GM12878 (cell line): Measurements from ENCODE around the gene CALHM1. TPM values are rescaled to one million over a fixed set of nuclear protein-coding genes. Genes with fewer than 3 reads are reported as not detected.

Source experiments
- BHLHE40 ChIP-seq, 2 experiments: fragments of 450-650 bp in 1 of 2; IDR thresholded peaks; 2 replicates each; pipeline ENCODE4 v1.6.1; 2011 to 2017; ENCODE audit warnings: low read depth in 2 of 2, borderline replicate concordance in 1 of 2, improper control_type of control experiment in 1 of 2, low read length in 1 of 2, mild to moderate bottlenecking in 1 of 2
- CHD4 ChIP-seq: fragments of 200-600 bp; sonication (generic); IDR thresholded peaks from 2 replicates; pipeline ENCODE4 v1.6.1; 2016; ENCODE audit warnings: mild to moderate bottlenecking
- HDAC2 ChIP-seq: fragments of 200-600 bp; sonication (generic); IDR thresholded peaks from 2 replicates; pipeline ENCODE4 v1.6.1; 2017
- NR2C2 ChIP-seq: IDR thresholded peaks from 2 replicates; pipeline ENCODE4 v1.6.1; 2011; ENCODE audit warnings: borderline replicate concordance, low read depth; ENCODE audit not compliant: control insufficient read depth, insufficient read length
- PAX8 ChIP-seq: fragments of 450-650 bp; IDR thresholded peaks from 2 replicates; pipeline ENCODE4 v1.6.1; 2017; ENCODE audit warnings: mild to moderate bottlenecking, moderate library complexity
- POLR2AphosphoS2 ChIP-seq: IDR thresholded peaks from 2 replicates; pipeline ENCODE4 v1.6.1; 2011; ENCODE audit warnings: low read depth, mild to moderate bottlenecking, low read length, improper control_type of control experiment, moderate library complexity
- RFX5 ChIP-seq: IDR thresholded peaks from 2 replicates; pipeline ENCODE4 v1.6.1; 2011; ENCODE audit warnings: low read depth, low read length, improper control_type of control experiment
- SIX5 ChIP-seq: IDR thresholded peaks from 2 replicates; pipeline ENCODE4 v1.6.1; 2011; ENCODE audit warnings: mild to moderate bottlenecking, low read depth, low read length, moderate library complexity; ENCODE audit not compliant: severe bottlenecking
- STAT3 ChIP-seq: IDR thresholded peaks from 2 replicates; pipeline ENCODE4 v1.6.1; 2011; ENCODE audit warnings: low read depth, low read length, improper control_type of control experiment
- TCF3 ChIP-seq: IDR thresholded peaks from 2 replicates; pipeline ENCODE4 v1.6.1; 2012; ENCODE audit warnings: low read depth, mild to moderate bottlenecking, low read length, borderline replicate concordance; ENCODE audit not compliant: insufficient read depth
- TCF7 ChIP-seq: IDR thresholded peaks from 2 replicates; pipeline ENCODE4 v1.6.1; 2014; ENCODE audit warnings: antibody characterized with exemption, borderline replicate concordance
- ZBED1 ChIP-seq: IDR thresholded peaks from 2 replicates; pipeline ENCODE4 v1.6.1; 2016; ENCODE audit warnings: borderline replicate concordance
- ZNF207 ChIP-seq: fragments of 450-650 bp; IDR thresholded peaks from 2 replicates; pipeline ENCODE4 v1.6.1; 2014; ENCODE audit warnings: antibody characterized with exemption, mild to moderate bottlenecking, borderline replicate concordance
- ZNF24 ChIP-seq: fragments of 450-650 bp; IDR thresholded peaks from 2 replicates; pipeline ENCODE4 v1.6.1; 2017; ENCODE audit warnings: antibody characterized with exemption, mild to moderate bottlenecking
- ZZZ3 ChIP-seq: IDR thresholded peaks from 2 replicates; pipeline ENCODE4 v1.6.1; 2011; ENCODE audit warnings: low read depth; ENCODE audit not compliant: control insufficient read depth, insufficient read length
- polyA plus RNA-seq, 11 experiments: library from polyadenylated mRNA; depleted of rRNA in 4 of 11; unstranded in 6 of 11; stranded (reverse) in 5 of 11; fragments of >200 nt; fragmentation: Nextera tagmentation in 4 of 11; fragmentation: Illumina TruSeq in 1 of 11; extraction: Ambion mirVana in 4 of 11; extraction: Trizol in 1 of 11; gene quantifications; 1 replicate in 1 of 11; 2 replicates in 10 of 11; pipeline versions ENCODE4 v1.2.1 to v1.2.3, GENCODE V29; 2011 to 2016; ENCODE audit warnings: inconsistent platforms in 2 of 11, missing spikeins in 2 of 11, low read depth in 1 of 11
- total RNA-seq, 4 experiments: library from RNA; depleted of rRNA in 3 of 4; stranded (reverse); fragments of >200 nt in 3 of 4; fragmentation: Illumina TruSeq in 1 of 4; extraction: Trizol in 1 of 4; gene quantifications; 2 replicates each; pipeline versions ENCODE4 v1.2.1 to v1.2.3, GENCODE V29; 2013 to 2021
- TF ChIP-seq, protein P1 (sequence below): fragments of 450-650 bp; IDR thresholded peaks from 2 replicates; pipeline ENCODE4 v1.6.1; 2017; ENCODE audit warnings: borderline replicate concordance
- TF ChIP-seq, protein P2 (sequence below): fragments of 450-650 bp; IDR thresholded peaks from 2 replicates; pipeline ENCODE4 v1.6.1; 2017; ENCODE audit warnings: mild to moderate bottlenecking
- TF ChIP-seq, protein P3 (sequence below): fragments of 450-650 bp; IDR thresholded peaks from 2 replicates; pipeline ENCODE4 v1.6.1; 2017; ENCODE audit warnings: mild to moderate bottlenecking, moderate library complexity

Gene CALHM1
- total and polyA plus RNA-seq, 10 of the 15 experiments (the other 5 are each of a cell fraction or from before 2014, with no cell fraction given): 0.05 to 1.7 (median 0.17) TPM

DNA sequence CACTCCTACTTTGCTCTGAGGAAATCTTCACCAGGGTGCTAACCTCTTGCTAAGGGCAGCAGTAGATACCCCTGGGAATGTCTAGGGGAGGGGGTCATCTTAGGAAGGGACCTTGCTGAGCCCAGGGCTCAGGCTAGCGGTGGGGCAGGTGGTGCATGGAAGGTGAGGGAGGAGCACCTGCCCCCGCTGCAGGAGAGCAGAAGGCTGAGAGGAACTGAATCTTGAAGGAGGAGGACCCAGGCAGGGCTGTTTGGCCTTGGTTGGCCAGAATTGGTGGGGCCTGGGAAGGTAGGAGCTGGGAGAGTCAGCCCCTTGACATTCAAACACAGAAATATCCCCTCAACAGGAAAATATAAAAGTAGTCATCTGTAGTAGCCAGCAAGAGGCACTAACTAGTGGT is 13.3 kb upstream of the CALHM1 start (continued):
- TF ChIP-seq, protein P1, sequence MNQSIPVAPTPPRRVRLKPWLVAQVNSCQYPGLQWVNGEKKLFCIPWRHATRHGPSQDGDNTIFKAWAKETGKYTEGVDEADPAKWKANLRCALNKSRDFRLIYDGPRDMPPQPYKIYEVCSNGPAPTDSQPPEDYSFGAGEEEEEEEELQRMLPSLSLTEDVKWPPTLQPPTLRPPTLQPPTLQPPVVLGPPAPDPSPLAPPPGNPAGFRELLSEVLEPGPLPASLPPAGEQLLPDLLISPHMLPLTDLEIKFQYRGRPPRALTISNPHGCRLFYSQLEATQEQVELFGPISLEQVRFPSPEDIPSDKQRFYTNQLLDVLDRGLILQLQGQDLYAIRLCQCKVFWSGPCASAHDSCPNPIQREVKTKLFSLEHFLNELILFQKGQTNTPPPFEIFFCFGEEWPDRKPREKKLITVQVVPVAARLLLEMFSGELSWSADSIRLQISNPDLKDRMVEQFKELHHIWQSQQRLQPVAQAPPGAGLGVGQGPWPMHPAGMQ: no peak
- TF ChIP-seq, protein P2, sequence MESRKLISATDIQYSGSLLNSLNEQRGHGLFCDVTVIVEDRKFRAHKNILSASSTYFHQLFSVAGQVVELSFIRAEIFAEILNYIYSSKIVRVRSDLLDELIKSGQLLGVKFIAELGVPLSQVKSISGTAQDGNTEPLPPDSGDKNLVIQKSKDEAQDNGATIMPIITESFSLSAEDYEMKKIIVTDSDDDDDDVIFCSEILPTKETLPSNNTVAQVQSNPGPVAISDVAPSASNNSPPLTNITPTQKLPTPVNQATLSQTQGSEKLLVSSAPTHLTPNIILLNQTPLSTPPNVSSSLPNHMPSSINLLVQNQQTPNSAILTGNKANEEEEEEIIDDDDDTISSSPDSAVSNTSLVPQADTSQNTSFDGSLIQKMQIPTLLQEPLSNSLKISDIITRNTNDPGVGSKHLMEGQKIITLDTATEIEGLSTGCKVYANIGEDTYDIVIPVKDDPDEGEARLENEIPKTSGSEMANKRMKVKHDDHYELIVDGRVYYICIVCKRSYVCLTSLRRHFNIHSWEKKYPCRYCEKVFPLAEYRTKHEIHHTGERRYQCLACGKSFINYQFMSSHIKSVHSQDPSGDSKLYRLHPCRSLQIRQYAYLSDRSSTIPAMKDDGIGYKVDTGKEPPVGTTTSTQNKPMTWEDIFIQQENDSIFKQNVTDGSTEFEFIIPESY: no peak
- TF ChIP-seq ZBED1: no peak; the same call in 1 of the 2 replicates
- 0 out of 2 replicates have a peak, but pooled peaks have one; percentile 36 for TF ChIP-seq POLR2AphosphoS2
- TF ChIP-seq, protein P3, sequence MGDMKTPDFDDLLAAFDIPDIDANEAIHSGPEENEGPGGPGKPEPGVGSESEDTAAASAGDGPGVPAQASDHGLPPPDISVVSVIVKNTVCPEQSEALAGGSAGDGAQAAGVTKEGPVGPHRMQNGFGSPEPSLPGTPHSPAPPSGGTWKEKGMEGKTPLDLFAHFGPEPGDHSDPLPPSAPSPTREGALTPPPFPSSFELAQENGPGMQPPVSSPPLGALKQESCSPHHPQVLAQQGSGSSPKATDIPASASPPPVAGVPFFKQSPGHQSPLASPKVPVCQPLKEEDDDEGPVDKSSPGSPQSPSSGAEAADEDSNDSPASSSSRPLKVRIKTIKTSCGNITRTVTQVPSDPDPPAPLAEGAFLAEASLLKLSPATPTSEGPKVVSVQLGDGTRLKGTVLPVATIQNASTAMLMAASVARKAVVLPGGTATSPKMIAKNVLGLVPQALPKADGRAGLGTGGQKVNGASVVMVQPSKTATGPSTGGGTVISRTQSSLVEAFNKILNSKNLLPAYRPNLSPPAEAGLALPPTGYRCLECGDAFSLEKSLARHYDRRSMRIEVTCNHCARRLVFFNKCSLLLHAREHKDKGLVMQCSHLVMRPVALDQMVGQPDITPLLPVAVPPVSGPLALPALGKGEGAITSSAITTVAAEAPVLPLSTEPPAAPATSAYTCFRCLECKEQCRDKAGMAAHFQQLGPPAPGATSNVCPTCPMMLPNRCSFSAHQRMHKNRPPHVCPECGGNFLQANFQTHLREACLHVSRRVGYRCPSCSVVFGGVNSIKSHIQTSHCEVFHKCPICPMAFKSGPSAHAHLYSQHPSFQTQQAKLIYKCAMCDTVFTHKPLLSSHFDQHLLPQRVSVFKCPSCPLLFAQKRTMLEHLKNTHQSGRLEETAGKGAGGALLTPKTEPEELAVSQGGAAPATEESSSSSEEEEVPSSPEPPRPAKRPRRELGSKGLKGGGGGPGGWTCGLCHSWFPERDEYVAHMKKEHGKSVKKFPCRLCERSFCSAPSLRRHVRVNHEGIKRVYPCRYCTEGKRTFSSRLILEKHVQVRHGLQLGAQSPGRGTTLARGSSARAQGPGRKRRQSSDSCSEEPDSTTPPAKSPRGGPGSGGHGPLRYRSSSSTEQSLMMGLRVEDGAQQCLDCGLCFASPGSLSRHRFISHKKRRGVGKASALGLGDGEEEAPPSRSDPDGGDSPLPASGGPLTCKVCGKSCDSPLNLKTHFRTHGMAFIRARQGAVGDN: peak; percentile 51; the same call in 1 of the 2 replicates
- no peak for TF ChIP-seq NR2C2
- no peak for TF ChIP-seq ZNF24
- TF ChIP-seq STAT3: no peak
- TF ChIP-seq CHD4: no peak
- TF ChIP-seq SIX5: no peak
- TF ChIP-seq TCF7: no peak
- TF ChIP-seq PAX8: no peak
- TF ChIP-seq ZNF207: no peak
- no peak for TF ChIP-seq ZZZ3
- no peak for TF ChIP-seq HDAC2
- TF ChIP-seq BHLHE40 (IDR thresholded peaks at IDR 0.05; ENCODE audit: borderline replicate concordance in 1 of 2, low read depth in 2 of 2, low read length in 1 of 2): no peak
- no peak for TF ChIP-seq TCF3
- TF ChIP-seq RFX5: no peak
